ENCODE results near the gene RBM33.

The RBM33 gene

DNA sequence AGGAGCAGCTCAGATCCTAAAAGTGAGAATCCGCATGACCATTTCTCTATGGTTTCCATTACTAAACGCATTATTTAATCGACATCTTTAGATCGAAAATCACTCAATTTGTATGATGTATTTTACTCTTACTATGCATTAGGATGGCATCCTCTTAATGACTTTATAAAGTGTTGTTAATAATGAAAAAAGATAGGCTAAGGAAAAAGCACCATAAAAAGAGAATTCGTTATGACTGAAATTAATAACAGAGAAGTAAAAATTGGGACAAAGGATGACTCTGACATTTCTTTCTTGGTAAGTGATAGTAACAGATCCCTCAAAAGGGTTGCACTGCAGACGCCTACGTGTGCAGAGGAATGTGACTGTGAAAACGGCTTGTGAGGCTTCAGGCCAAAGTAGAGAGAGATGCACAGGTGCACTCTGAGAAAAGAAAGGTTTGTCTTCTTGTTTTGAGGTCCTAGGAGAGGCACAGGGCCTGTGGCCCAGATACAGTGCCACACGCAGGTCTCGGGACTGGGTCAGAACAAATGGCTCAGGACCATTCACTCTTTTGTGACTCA, 23.0 kb upstream of the RBM33 start:
- no peak for DNase-seq (ENCODE audit: low read depth in 2 of 2, low spot score in 1 of 2)

- no peak for DNase-seq (ENCODE audit: low read depth in 2 of 2, low spot score in 1 of 2)
These were observed 20.0 kb upstream of the RBM33 start for GRCh38 chr7:155624412-155624811.

- DNase-seq (ENCODE audit: low read depth in 2 of 2, low spot score in 1 of 2), result no peak
These were observed 18.9 kb upstream of the RBM33 start for GRCh38 chr7:155625557-155625956.

GRCh38 chr7:155629171-155629570, 15.3 kb upstream of the RBM33 start:
- no peak for DNase-seq (ENCODE audit: low read depth in 2 of 2, low spot score in 1 of 2)

DNA sequence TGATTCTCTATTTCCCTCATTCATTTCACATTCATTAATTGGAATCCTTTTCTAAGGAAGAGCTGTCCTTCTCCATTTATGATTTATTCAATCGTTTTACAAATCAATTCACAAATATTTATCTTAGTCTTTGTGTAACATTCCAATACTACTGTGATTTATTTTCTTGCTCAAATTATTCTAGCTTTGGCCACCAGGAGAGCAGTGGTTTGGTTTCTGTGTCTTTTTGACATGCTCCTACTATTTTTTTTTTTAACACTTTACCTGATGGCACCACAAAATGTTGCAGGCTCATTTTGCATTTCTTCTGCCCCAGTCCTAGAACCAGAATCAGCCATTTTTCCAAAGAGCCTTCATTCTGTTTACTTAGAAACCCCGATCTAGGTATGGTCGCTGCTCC, 13.3 kb upstream of the RBM33 start:
- no peak for DNase-seq (ENCODE audit: low read depth in 2 of 2, low spot score in 1 of 2)

DNA sequence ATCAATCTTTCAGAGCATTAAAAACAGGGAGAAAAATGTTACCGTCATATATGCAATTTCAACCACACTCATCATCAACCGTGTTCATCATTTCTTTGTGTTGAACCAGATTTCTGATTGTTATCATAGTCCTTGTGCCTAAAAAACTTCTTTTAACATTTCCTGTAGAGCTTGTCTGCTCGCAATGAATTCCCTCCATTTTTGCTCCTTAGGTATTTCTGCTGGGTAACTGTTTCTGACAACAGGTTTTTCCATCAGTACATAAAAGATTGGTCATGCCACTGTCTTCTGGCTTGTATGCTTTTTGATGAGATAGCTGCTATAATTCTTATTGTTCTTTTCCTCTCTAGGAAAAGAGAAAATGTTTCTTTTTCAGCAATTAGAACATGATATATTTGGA, 8.6 kb upstream of the RBM33 start:
- DNase-seq (ENCODE audit: low read depth in 2 of 2, low spot score in 1 of 2), result no peak

DNA sequence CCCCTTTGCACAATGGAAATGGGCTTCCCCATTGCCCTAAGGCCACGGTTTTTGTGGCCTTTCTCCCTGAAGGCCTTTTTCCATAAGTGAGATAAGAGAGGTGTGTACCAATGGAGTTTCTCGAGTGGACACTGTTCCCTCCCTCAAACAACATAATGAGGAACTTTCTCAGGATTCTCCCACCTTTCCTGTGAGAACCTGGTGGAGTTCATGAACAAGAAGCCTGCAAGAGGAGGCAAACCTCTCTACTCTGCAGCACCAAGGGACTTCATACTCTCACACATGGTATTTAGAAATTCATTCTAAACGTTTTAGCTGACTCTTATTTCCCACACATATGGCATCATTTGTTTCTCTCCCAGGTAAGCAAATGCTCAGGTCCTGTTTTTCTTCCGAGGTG, 7.3 kb upstream of the RBM33 start:
- DNase-seq (ENCODE audit: low read depth in 2 of 2, low spot score in 1 of 2), result no peak

GRCh38 chr7:155638366-155638765, 6.1 kb upstream of the RBM33 start:
- DNase-seq (ENCODE audit: low read depth in 2 of 2, low spot score in 1 of 2), result no peak

GRCh38 chr7:155639958-155640520, 4.4 kb upstream of the RBM33 start:
- no peak for DNase-seq (ENCODE audit: low read depth in 2 of 2, low spot score in 1 of 2)

DNA sequence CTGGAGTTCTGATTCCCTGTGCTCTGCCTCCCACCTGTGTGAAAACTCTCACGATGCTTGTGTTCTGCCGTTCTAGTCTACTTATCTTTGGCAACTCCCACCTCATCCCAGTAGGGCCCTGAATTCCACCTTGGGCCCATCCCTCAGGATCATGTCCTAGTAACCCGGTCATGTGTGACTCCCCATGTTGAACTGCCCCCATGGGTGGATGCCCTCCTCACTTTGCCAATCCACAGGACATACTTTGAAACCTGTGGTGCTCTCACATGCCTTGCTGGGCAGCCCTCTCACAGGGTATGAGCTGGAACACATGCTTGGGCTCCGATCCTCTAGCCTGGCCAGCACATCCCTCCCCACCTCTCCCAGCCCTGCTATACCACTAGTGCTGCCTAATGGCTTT, 3.8 kb upstream of the RBM33 start:
- no peak for DNase-seq (ENCODE audit: low read depth in 2 of 2, low spot score in 1 of 2)

DNA sequence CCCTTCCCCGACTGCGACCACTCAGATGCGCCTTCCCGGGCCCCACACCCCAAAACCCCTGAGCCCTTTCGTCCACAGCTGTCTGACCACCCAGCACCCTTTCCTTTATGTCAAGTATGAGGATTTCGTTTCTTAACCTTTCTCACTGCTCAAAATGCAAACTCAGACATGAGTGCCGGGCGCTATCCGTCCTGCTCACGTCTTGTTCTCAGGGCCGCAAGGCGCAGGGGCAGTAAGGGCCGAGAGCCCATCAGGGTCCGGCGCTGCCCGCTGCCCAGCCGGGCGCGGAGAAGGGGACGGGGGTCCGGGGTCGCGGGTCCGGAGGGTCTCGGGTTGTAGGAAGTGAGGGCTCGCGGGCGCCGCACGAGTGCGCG, 670 bp upstream of the RBM33 start:
- DNase-seq (ENCODE audit: low read depth in 2 of 2, low spot score in 1 of 2), result no peak

DNA sequence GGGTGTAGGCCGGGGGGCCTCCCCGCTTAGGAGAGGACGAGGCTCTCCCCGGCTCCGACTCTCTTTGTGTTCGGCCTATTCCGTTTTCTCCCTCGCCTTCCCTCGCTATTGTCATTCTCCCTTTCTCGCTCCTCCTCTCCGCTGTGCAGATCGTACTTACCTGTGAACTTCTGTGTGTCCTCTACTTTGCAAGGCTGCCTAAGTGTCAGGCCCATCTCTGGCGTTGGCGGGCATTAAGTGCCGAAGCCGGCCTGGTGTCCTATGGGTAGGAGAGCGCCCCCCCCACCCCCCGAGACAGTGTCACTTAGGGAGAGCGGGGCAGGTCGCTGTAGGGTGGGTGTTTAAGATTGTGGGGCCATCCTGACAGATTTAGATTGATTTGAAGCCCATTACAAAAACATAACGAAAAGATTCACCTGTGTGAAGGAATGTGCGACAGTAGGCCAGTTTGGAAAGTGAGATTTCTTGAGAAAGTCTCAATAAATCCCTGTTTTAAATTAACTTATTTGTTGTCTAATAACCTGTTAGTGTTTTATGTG, 579 bp downstream of the RBM33 start:
- DNase-seq (ENCODE audit: low read depth in 2 of 2, low spot score in 1 of 2), result peak; percentile 7 to 14

DNA sequence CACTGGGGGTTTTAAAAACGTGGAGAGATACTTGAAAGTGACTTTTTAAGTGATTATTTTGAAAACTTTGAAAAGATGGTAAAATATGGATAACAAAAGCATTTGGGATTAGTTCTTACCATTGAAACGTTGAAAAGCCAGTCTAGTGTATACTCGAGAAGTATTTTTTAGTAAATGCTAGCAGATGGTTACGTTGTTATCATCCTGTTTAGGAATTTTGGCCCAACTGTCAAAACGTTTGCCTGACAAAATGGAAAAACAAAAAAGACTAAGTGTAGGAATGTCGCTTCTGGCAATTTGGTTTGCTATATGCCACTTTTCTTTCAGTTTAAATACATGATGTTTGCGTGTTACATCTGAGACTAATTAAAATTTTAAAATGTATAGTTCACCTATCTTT, 1.2 kb downstream of the RBM33 start:
- no peak for DNase-seq (ENCODE audit: low read depth in 2 of 2, low spot score in 1 of 2)

DNA sequence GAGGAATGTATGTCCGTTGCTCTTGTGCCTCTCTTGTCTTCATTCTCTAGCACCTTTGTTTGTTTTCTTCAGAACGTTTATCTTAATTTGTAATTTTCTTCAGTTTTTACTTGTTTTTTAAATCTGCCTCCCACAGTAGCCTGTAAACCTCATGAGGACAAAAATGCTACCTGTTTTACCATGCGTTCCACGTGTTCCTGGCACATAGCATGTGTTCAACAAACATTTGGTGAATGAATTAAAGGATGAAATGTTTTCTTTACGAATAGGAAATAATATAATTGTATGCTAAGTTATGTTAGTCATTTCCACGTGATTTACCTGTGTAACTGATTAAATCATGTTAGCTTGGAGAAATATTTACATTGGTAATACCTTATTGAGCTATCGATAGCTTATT, 2.2 kb downstream of the RBM33 start:
- no peak for DNase-seq (ENCODE audit: low read depth in 2 of 2, low spot score in 1 of 2)

GRCh38 chr7:155647302-155647701, 2.8 kb downstream of the RBM33 start:
- no peak for DNase-seq (ENCODE audit: low read depth in 2 of 2, low spot score in 1 of 2)

DNA sequence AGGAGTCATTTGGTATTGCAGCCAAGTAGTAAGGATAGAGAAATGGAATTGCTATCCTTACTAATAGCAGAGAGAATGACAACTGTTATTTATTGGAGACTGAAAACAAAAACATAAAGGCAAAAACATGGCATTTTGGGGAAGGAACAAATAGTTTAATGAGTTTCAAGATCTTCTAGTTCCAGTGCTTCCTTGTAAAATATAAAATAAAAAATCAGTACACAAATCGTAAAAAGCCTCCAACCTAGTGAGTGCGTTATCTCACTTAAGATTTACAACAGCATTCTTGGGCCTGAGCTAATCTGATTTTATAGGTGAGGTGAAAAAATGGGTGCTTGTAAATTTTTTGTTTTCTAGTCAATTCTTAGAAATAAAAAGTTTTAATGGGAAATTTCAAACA, 3.3 kb downstream of the RBM33 start:
- no peak for DNase-seq (ENCODE audit: low read depth in 2 of 2, low spot score in 1 of 2)

DNA sequence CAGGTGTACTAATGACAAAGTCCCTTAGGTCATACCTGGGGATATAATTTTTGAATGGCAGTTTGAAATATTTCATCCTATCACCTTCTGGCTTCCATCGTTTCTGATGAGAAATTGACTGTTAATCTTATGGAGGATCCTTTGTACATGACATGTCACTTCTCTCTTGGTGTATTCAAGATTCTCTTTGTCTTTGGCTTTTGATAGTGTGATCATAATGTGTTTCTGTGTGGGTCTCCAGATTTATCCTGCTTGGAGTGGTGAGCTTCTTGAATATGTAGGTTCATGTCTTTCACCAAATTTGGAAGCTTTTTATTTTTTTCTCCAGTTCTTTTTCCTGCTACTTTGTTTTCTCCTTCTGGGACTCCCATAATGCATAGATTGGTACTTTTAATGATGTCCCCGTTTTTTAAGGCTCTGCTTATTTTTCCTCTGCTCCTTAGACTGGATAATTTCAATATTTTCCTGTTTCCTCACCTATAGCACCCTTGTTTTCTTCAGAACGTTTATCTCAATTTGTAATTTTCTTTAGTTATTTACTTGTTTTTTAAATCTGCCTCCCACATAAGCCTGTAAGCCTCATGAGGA, 4.4 kb downstream of the RBM33 start:
- no peak for DNase-seq (ENCODE audit: low read depth in 2 of 2, low spot score in 1 of 2)

GRCh38 chr7:155649588-155649987, 5.1 kb downstream of the RBM33 start:
- DNase-seq (ENCODE audit: low read depth in 2 of 2, low spot score in 1 of 2), result no peak

- DNase-seq (ENCODE audit: low read depth in 2 of 2, low spot score in 1 of 2), result no peak
These were observed 8.0 kb downstream of the RBM33 start for GRCh38 chr7:155652156-155653114.

DNA sequence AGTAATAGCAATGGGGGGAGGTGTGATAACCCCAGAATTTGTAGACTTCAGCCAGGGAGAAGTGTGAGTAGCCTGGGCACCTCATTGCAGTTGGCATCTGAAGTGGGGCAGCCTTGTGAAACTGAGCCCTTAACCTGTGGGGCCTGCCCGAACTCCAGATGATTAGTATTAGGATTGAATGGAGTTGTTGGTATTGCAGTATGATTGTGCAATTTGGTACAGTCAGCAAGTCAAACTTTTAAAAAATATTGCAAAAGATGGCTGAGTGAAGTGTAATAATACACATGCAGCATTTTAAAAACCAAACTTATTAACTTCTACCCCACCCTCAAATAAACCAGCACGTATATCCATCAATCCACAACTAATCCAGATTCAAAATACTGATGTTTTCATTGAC, 9.3 kb downstream of the RBM33 start:
- DNase-seq (ENCODE audit: low read depth in 2 of 2, low spot score in 1 of 2), result no peak

DNA sequence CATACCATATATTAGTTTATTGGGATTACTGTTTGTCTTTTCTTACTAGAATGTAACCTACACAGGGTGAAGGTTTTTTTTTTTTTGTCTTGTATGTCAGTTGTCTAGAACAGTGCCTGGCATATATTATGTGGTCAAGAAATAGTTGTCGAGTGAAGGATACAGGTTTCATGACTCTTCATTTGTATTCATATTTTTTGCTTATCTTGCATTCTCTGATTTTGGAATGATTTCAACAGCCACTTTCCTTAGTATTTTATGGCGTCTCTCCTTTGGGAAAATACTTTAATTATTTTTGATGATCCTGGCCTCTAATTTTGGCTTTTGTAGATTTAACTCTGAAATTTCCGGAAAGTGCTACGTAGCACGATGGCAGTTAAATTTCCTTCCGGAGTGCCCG, 12.4 kb downstream of the RBM33 start:
- DNase-seq (ENCODE audit: low read depth in 2 of 2, low spot score in 1 of 2), result no peak
